Heart left ventricle (tissue), 16 donors: ENCODE data around the gene RPS19. TPM values are rescaled to one million over a fixed set of nuclear protein-coding genes. Genes with fewer than 3 reads are reported as not detected.

Experiments used
- ATAC-seq, 4 donors: fragments of 200-7000 bp; cut with Tn5 transposase; one replicate each; pipeline ENCODE4 v1.9.1; 2020 to 2022; ENCODE audit warnings: moderate library complexity in 4 of 4, mild to moderate bottlenecking in 3 of 4, moderate number of reproducible peaks in 1 of 4
- DNase-seq, 5 donors: peaks; one replicate each; pipeline ENCODE4 v3.0.0-alpha.2; 2020
- H3K27ac ChIP-seq, 12 donors: fragments of 200-600 bp; sonication (generic) in 4 of 12; one replicate each; pipeline versions ENCODE4 v1.5.0 to v1.8.0; 2016 to 2022; ENCODE audit warnings: mild to moderate bottlenecking in 2 of 12
- H3K27me3 ChIP-seq, 9 donors: fragments of 200-600 bp; sonication (generic) in 2 of 9; one replicate each; pipeline versions ENCODE4 v1.5.1 to v1.8.0; 2016 to 2022; ENCODE audit warnings: mild to moderate bottlenecking in 3 of 9
- H3K36me3 ChIP-seq, 9 donors: fragments of 200-600 bp; sonication (generic) in 2 of 9; one replicate each; pipeline versions ENCODE4 v1.5.0 to v1.8.0; 2018 to 2022; ENCODE audit warnings: mild to moderate bottlenecking in 2 of 9
- H3K4me1 ChIP-seq, 12 donors: fragments of 200-600 bp; sonication (generic) in 4 of 12; one replicate each; pipeline versions ENCODE4 v1.5.0 to v1.8.0; 2016 to 2022; ENCODE audit warnings: mild to moderate bottlenecking in 3 of 12
- H3K4me3 ChIP-seq, 12 donors: fragments of 200-600 bp; sonication (generic) in 4 of 12; one replicate each; pipeline versions ENCODE4 v1.5.0 to v1.8.0; 2017 to 2022; ENCODE audit warnings: mild to moderate bottlenecking in 9 of 12, moderate library complexity in 4 of 12
- H3K9me3 ChIP-seq, 12 donors: fragments of 200-600 bp; sonication (generic) in 4 of 12; one replicate each; pipeline versions ENCODE4 v1.5.0 to v1.8.0; 2016 to 2022; ENCODE audit warnings: mild to moderate bottlenecking in 1 of 12
- POLR2A ChIP-seq, 2 donors: fragments of 450-650 bp; IDR thresholded peaks; one replicate each; pipeline ENCODE4 v1.6.1; 2017; ENCODE audit warnings: antibody characterized with exemption in 2 of 2, mild to moderate bottlenecking in 2 of 2, moderate library complexity in 2 of 2
- WGBS, 4 donors: extraction: QIAGEN DNeasy Blood & Tissue Kit in 2 of 4; methylation state at CpG; one replicate each; pipeline versions ENCODE4 v1.1.5 to v1.1.7; 2013 to 2018; 5-methylcytosine and 5-hydroxymethylcytosine counted together
- intact Hi-C, 10 donors: fragments of 100-400 bp; cut with DNase I; formaldehyde crosslinking; loops; one replicate each; pipeline versions ENCODE4 v1.11.1 to v1.14.2; 2022
- polyA plus RNA-seq, 2 donors: library from polyadenylated mRNA; stranded (reverse); fragments of 200-250 nt; gene quantifications; one replicate each; pipeline ENCODE4 v1.2.3, GENCODE V29; 2013
- total RNA-seq, 9 donors: library from RNA; depleted of rRNA in 2 of 9; stranded (reverse); fragments of >200 nt in 2 of 9; fragmentation: NEBNext Ultra II Directional in 3 of 9; extraction: Animal tissue kit (Norgen Biotek cat#: 25700) in 3 of 9; gene quantifications; one replicate each; pipeline versions ENCODE4 v1.1.0 to v1.2.4, GENCODE V29; 2016 to 2023
- TF ChIP-seq, protein P1 (sequence below), 12 donors: fragments of 200-600 bp; sonication (generic) in 4 of 12; IDR thresholded peaks; one replicate each; pipeline versions ENCODE4 v1.5.0 to v1.8.0; 2018 to 2022; ENCODE audit warnings: antibody characterized with exemption in 12 of 12, mild to moderate bottlenecking in 5 of 12
- donor health status: ischemic (EF 13 %, LVEDD 7.1; RV severe dilation, severe dysfunction).
- donor health status: healthy with polysubstance abuse.
- donor health status: DM: no; HTN: yes; CAD: no.
- donor health status: DM: no; HTN: no; CAD: no.
- donor health status: ischemic (EF 25% LVEDD 6.9; RV normal size, moderate dysfunction).
- donor health status: ischemic (EF 25% LVEDD 5.7; RV mildly dilated, moderate dysfunction).
- donor health status: healthy.
- donor health status: DM: yes; HTN: yes; CAD: no.
- donor health status: ischemic (EF 35%, LVEDD 5.7; RV mildly dilated, moderate dysfunction).
- donor health status: nonischemic (EF 11% LVEDD 7.7; RV severe dilation, severe dysfunction).
- donor health status: DM: yes; HTN: yes; CAD: no.
- donor health status: PGD.
- donor health status: ischemic (EF 29% LVEDD 5.4; RV normal size, mild dysfunction).
- donor health status: nonischemic (EF 23%, LVEDD 6.1; RV moderate dilation, normal function).

RPS19 gene
- total and polyA plus RNA-seq, 11 donors = 161 to 1,676 (median 668) TPM

DNA sequence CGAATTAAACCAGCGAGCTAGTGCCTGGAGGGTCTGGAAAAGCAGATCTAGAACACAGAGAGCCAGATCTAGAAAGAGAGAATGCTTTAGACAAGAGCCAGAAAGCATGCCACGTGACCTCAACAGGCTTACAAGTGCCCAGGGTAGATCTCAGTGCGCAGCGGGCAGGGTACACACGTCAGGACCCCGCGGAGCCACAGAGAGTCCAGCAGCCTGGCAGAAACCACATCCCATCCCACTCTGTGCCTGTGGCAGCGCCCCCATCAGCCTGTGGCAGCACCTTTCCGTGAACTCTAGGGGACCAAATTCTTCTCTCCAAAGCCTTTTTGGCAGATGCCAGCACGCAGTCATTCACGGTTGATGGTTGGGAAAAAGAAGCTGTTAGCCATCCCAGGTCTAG is 28.9 kb downstream of the RPS19 start:
- 86 to 93% (median 89%) methylated on average over 12 of the region's 12 CpGs for WGBS, 4 donors
- Histone ChIP-seq H3K27ac (peak overlapping the region in 1 of 12 donors; percentile 84), H3K27me3 (no peaks in the 10 kb centered on the region), H3K4me1 (peaks cover 0 to 40% (median 28%) of the 10 kb centered on the region in 12 donors), H3K36me3 (peaks cover 0 to 55% (median 27%) of the 10 kb centered on the region in 9 donors), H3K9me3 (no peaks in the 10 kb centered on the region), H3K4me3 (no peak overlapping the region)
- no peak for ATAC-seq
- intact Hi-C loops = loop anchor here in 3 of 10 donors (5.0 kb wide), 2 partner anchors 38 to 43 kb away; partner anchors contain the start of gene ERFL (in 1 of the 3)
- DNase-seq = no peak
- TF ChIP-seq POLR2A (IDR thresholded peaks at IDR 0.05) = no peak
- TF ChIP-seq, protein P1, sequence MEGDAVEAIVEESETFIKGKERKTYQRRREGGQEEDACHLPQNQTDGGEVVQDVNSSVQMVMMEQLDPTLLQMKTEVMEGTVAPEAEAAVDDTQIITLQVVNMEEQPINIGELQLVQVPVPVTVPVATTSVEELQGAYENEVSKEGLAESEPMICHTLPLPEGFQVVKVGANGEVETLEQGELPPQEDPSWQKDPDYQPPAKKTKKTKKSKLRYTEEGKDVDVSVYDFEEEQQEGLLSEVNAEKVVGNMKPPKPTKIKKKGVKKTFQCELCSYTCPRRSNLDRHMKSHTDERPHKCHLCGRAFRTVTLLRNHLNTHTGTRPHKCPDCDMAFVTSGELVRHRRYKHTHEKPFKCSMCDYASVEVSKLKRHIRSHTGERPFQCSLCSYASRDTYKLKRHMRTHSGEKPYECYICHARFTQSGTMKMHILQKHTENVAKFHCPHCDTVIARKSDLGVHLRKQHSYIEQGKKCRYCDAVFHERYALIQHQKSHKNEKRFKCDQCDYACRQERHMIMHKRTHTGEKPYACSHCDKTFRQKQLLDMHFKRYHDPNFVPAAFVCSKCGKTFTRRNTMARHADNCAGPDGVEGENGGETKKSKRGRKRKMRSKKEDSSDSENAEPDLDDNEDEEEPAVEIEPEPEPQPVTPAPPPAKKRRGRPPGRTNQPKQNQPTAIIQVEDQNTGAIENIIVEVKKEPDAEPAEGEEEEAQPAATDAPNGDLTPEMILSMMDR (IDR thresholded peaks at IDR 0.05) = no peak

DNA sequence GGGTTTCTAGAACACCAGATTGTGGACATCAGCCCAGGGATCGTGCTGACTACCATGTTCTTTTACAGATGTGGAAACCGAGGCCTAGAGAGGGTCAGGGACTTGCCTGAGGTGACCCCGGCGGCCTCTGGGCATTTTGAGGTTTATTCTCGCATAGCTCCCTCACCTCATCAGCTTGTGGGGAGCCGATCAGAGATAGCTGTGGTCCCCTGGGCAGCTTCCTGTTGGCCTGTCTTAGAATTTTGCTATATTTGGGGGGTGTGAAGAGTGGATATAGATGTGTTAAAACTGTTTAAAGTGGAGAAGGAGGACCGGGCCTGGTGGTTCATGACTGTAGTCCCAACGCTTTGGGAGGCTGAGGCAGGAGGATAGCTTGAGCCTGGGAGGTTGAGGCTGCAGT is 29.8 kb downstream of the RPS19 start:
- 85 to 97% (median 95%) methylated on average over 8 of the region's 8 CpGs for WGBS, 4 donors
- DNase-seq (no peak), ATAC-seq (no peak)
- H3K36me3 ChIP-seq = peaks cover 0 to 60% (median 33%) of the 10 kb centered on the region in 9 donors
- no peaks in the 10 kb centered on the region for H3K9me3 ChIP-seq
- no peaks in the 10 kb centered on the region for H3K27me3 ChIP-seq
- H3K27ac ChIP-seq = no peak overlapping the region
- H3K4me3 ChIP-seq = no peak overlapping the region
- TF ChIP-seq POLR2A (IDR thresholded peaks at IDR 0.05) = no peak
- TF ChIP-seq, protein P1 (IDR thresholded peaks at IDR 0.05) = no peak
- intact Hi-C loops = loop anchor here in 3 of 10 donors (5.0 kb wide), 3 partner anchors 37 to 52 kb away; partner anchors contain the start of gene ERFL (in 1 of the 3)
- H3K4me1 ChIP-seq = peaks cover 0 to 36% (median 24%) of the 10 kb centered on the region in 12 donors

DNA sequence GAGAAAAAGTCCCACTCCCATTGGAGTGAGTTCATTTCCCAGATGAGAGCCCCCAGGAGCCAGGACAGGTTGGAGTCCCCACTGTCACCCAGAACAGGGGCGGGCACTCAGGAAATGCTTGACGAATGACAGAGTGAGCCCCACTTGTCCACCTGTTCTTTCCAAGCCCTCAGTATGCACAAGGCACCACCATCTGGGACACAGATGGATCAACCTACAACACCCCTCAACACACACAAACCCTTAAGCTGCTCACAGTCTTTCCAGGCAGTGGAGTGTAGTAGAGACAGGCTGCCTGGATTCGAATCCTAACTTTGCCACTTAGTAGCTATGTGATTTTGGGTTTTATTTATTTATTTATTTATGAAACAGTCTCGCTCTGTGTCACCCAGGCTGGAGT is 30.9 kb downstream of the RPS19 start:
- intact Hi-C loops = loop anchor here in 1 of 10 donors (5.0 kb wide), 1 partner anchor 51 kb away; no protein-coding TSS in a partner anchor
- Histone ChIP-seq H3K9me3 (no peaks in the 10 kb centered on the region), H3K36me3 (peaks cover 0 to 69% (median 43%) of the 10 kb centered on the region in 9 donors), H3K4me3 (no peak overlapping the region), H3K27me3 (no peaks in the 10 kb centered on the region), H3K4me1 (peaks cover 0 to 26% (median 15%) of the 10 kb centered on the region in 12 donors), H3K27ac (no peak overlapping the region)
- DNase-seq = no peak
- TF ChIP-seq POLR2A (IDR thresholded peaks at IDR 0.05) = no peak
- ATAC-seq = no peak
- 90 to 100% (median 92%) methylated on average over 4 of the region's 4 CpGs for WGBS, 4 donors

DNA sequence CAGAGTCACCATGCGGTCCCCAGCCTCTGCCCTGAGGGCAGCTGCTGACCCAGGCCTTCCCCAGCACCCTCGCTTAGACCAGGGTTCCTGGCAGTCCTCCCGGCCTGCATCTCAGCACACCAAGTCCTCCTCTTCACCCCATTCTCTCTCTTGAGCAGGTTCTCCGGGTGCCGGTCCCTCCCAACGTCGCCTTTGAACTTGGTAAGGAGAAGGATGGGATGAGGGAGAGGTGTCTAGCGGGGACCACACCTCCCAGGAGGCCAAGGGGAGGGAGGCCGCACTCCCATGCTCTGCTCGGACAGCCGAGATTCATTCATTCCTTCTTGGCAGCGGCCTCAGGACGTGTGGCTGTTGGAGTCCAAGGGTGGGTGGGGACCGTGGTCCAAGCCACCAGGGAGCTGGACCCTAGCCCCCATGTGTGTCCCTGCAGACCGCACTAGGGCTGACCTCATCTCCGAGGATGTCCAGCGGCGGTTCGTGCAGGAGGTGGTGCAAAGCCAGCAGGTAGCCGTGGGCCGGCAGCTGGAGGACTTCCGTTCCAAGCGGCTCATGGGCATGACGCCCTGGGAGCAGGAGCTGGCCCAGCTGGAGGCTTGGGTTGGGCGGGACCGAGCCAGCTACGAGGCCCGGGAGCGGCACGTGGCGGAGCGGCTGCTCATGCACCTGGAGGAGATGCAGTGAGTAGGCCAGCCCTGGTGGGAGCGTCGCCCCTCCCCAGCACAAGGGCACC is 32.3 kb downstream of the RPS19 start:
- Histone ChIP-seq H3K27me3 (no peaks in the 10 kb centered on the region), H3K4me3 (no peak overlapping the region), H3K27ac (no peak overlapping the region), H3K4me1 (peaks cover 0 to 12% (median 3%) of the 10 kb centered on the region in 12 donors), H3K36me3 (peaks cover 0 to 79% (median 53%) of the 10 kb centered on the region in 9 donors), H3K9me3 (no peaks in the 10 kb centered on the region)
- intact Hi-C loops = loop anchor here in 1 of 10 donors (5.0 kb wide), 1 partner anchor 50 kb away; no protein-coding TSS in a partner anchor
- ATAC-seq = no peak
- TF ChIP-seq, protein P1 (IDR thresholded peaks at IDR 0.05) = no peak
- no peak for TF ChIP-seq POLR2A (IDR thresholded peaks at IDR 0.05)
- DNase-seq = no peak
- WGBS, 4 donors = 85 to 93% (median 90%) methylated on average over 33 to 34 of the region's 34 CpGs
